ENCODE data around the gene LTBP2.

LTBP2 gene

GRCh38 chr14:74584951-74585350, 27.1 kb downstream of the LTBP2 start:
- TF ChIP-seq CTCF (IDR thresholded peaks at IDR 0.05; ENCODE audit: insufficient read depth, low read depth, low read length, missing control alignments) = no peak
- no peak overlapping the region for H3K4me3 ChIP-seq (ENCODE audit: low read depth, low read length)
- DNase-seq (ENCODE audit: low read depth) = no peak

- no peak for TF ChIP-seq CTCF (IDR thresholded peaks at IDR 0.05; ENCODE audit: insufficient read depth, low read depth, low read length, missing control alignments)
- H3K4me3 ChIP-seq (ENCODE audit: low read depth, low read length) = no peak overlapping the region
- DNase-seq (ENCODE audit: low read depth) = no peak
These were observed 28.2 kb downstream of the LTBP2 start for GRCh38 chr14:74583689-74584434.

DNA sequence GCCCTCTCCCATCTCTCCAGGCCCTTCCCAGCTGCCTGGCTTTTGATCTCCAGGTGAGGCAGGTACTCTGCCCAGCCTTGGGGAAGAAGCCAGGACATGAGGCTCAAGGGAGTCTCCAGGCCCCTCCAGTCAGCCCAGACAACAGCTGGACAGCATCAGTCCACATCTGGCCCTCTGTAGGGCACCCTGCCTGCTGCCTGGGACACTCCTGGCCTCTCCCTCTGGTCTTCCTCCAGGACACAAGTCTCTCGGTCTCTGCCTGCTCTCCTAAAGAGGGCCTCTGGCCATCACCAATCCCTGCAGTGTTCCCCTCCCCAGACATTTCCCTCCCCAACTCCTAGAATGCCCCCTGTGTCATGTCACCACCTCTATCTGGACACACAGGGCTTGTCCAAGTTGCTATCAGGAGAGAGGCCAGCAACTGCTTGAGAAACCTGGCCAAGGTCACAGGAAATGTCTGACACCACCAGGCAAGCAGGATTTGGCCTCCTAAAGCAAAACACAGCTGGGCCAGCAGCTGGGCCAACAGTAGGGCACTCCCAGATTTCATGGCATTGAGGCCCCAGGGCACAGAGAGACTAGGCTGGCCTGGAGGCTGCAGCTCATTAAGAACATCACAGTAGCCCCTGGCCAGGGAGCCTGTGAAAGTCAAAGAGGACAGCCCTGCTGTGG, 29.0 kb downstream of the LTBP2 start:
- no peak for DNase-seq (ENCODE audit: low read depth)
- no peak overlapping the region for H3K4me3 ChIP-seq (ENCODE audit: low read depth, low read length)
- TF ChIP-seq CTCF (IDR thresholded peaks at IDR 0.05; ENCODE audit: insufficient read depth, low read depth, low read length, missing control alignments) = no peak

- TF ChIP-seq CTCF (IDR thresholded peaks at IDR 0.05; ENCODE audit: insufficient read depth, low read depth, low read length, missing control alignments) = no peak
- no peak overlapping the region for H3K4me3 ChIP-seq (ENCODE audit: low read depth, low read length)
- DNase-seq (ENCODE audit: low read depth) = no peak
These were observed 31.8 kb downstream of the LTBP2 start for GRCh38 chr14:74580275-74580672.

- H3K4me3 ChIP-seq (ENCODE audit: low read depth, low read length) = no peak overlapping the region
- no peak for DNase-seq (ENCODE audit: low read depth)
- no peak for TF ChIP-seq CTCF (IDR thresholded peaks at IDR 0.05; ENCODE audit: insufficient read depth, low read depth, low read length, missing control alignments)
These were observed 32.4 kb downstream of the LTBP2 start for GRCh38 chr14:74579447-74580274.

DNA sequence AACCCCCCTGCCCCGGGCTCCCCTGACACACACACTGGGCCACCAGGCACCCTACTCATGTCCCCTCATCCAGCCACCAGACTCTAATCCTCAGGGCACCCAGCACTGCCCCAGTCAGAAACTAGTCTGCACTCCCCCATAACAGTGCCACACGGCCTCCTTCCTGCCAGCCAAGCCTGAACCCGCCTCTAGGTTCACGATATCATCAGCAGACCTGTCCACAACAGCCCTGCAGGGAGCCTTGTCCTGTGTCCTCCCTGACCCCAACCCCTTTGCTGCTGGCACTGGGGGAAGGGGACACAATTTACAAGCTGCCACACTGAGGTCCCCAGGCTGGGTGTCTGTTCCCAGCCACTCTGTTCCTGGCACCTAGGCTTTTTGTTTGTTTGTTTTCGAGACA, 33.6 kb downstream of the LTBP2 start:
- DNase-seq (ENCODE audit: low read depth) = no peak
- no peak overlapping the region for H3K4me3 ChIP-seq (ENCODE audit: low read depth, low read length)
- TF ChIP-seq CTCF (IDR thresholded peaks at IDR 0.05; ENCODE audit: insufficient read depth, low read depth, low read length, missing control alignments) = no peak

All from GM12865 (cell line).